Measurements from ENCODE around the gene MMEL1. TPM values are rescaled to one million over a fixed set of nuclear protein-coding genes. Genes with fewer than 3 reads are reported as not detected.

Gene MMEL1
- total RNA-seq, 1 experiment from 2014 or later = not detected

GRCh38 chr1:2591233-2591580, 41.6 kb downstream of the MMEL1 start:
- Histone ChIP-seq H3K36me3 (no peaks in the 10 kb centered on the region), H3K4me3 (no peak overlapping the region), H3K27me3 (no peaks in the 10 kb centered on the region), H3K9me3 (no peaks in the 10 kb centered on the region)
- no peak for DNase-seq

GRCh38 chr1:2590233-2591141, 42.3 kb downstream of the MMEL1 start:
- no peak overlapping the region for H3K4me3 ChIP-seq
- H3K9me3 ChIP-seq = no peaks in the 10 kb centered on the region
- no peaks in the 10 kb centered on the region for H3K27me3 ChIP-seq
- no peaks in the 10 kb centered on the region for H3K36me3 ChIP-seq
- no peak for DNase-seq

GRCh38 chr1:2589431-2590232, 43.2 kb downstream of the MMEL1 start:
- no peak overlapping the region for H3K4me3 ChIP-seq
- no peaks in the 10 kb centered on the region for H3K36me3 ChIP-seq
- no peak for DNase-seq
- no peaks in the 10 kb centered on the region for H3K9me3 ChIP-seq
- no peaks in the 10 kb centered on the region for H3K27me3 ChIP-seq

- peaks cover under 1% of the 10 kb centered on the region; the same call in 1 of the 2 replicates for H3K27me3 ChIP-seq
- H3K36me3 ChIP-seq = no peaks in the 10 kb centered on the region
- no peak overlapping the region for H3K4me3 ChIP-seq
- no peaks in the 10 kb centered on the region for H3K9me3 ChIP-seq
- no peak for DNase-seq
Measured at GRCh38 chr1:2588661-2589430, 44.0 kb downstream of the MMEL1 start.

GRCh38 chr1:2587860-2588571, 44.8 kb downstream of the MMEL1 start:
- DNase-seq = no peak
- Histone ChIP-seq H3K36me3 (no peaks in the 10 kb centered on the region), H3K9me3 (no peaks in the 10 kb centered on the region), H3K27me3 (peaks cover 6% of the 10 kb centered on the region), H3K4me3 (no peak overlapping the region)

- Histone ChIP-seq H3K9me3 (no peaks in the 10 kb centered on the region), H3K27me3 (peaks cover 6% of the 10 kb centered on the region), H3K4me3 (peak overlapping the region; percentile 60), H3K36me3 (no peaks in the 10 kb centered on the region)
- DNase-seq = peak; percentile 21
Measured at GRCh38 chr1:2587071-2587859, 45.6 kb downstream of the MMEL1 start.

- Histone ChIP-seq H3K36me3 (no peaks in the 10 kb centered on the region), H3K27me3 (peaks cover 6% of the 10 kb centered on the region), H3K9me3 (no peaks in the 10 kb centered on the region), H3K4me3 (peak within 1 kb of the TSS; percentile 60)
- DNase-seq = peak; percentile 98
Measured at GRCh38 chr1:2586154-2587070, 46.4 kb downstream of the MMEL1 start, which contains the start of gene PRXL2B. TSS of gene PRXL2B (plus strand) at chr1:2586777. CDS start at chr1:2586886, 109 bp downstream.

GRCh38 chr1:2585318-2586092, 47.3 kb downstream of the MMEL1 start:
- Histone ChIP-seq H3K36me3 (no peaks in the 10 kb centered on the region), H3K4me3 (peak overlapping the region; percentile 60), H3K9me3 (no peaks in the 10 kb centered on the region), H3K27me3 (peaks cover 6% of the 10 kb centered on the region)
- DNase-seq = no peak

GRCh38 chr1:2584686-2585317, 48.0 kb downstream of the MMEL1 start:
- no peak overlapping the region for H3K4me3 ChIP-seq
- no peak for DNase-seq
- H3K9me3 ChIP-seq = no peaks in the 10 kb centered on the region
- H3K36me3 ChIP-seq = no peaks in the 10 kb centered on the region
- H3K27me3 ChIP-seq = peaks cover 6% of the 10 kb centered on the region

- no peak for DNase-seq
- no peaks in the 10 kb centered on the region for H3K36me3 ChIP-seq
- H3K9me3 ChIP-seq = no peaks in the 10 kb centered on the region
- H3K27me3 ChIP-seq = peaks cover 6% of the 10 kb centered on the region
- H3K4me3 ChIP-seq = no peak overlapping the region
Measured at GRCh38 chr1:2583871-2584351, 48.9 kb downstream of the MMEL1 start.

- H3K27me3 ChIP-seq = peaks cover 6% of the 10 kb centered on the region
- H3K36me3 ChIP-seq = no peaks in the 10 kb centered on the region
- no peaks in the 10 kb centered on the region for H3K9me3 ChIP-seq
- no peak for DNase-seq
- no peak overlapping the region for H3K4me3 ChIP-seq
Measured at GRCh38 chr1:2583331-2583791, 49.5 kb downstream of the MMEL1 start.

GRCh38 chr1:2582391-2582790, 50.4 kb downstream of the MMEL1 start:
- Histone ChIP-seq H3K9me3 (no peaks in the 10 kb centered on the region), H3K4me3 (no peak overlapping the region), H3K36me3 (no peaks in the 10 kb centered on the region), H3K27me3 (peaks cover 6% of the 10 kb centered on the region)
- DNase-seq = no peak

- no peak for DNase-seq
Measured at GRCh38 chr1:2580691-2581090, 52.1 kb downstream of the MMEL1 start.

More at GRCh38 chr1:2580691-2581090, 52.1 kb downstream of the MMEL1 start:
- Histone ChIP-seq H3K27me3 (peaks cover 6% of the 10 kb centered on the region), H3K9me3 (no peaks in the 10 kb centered on the region), H3K4me3 (no peak overlapping the region), H3K36me3 (no peaks in the 10 kb centered on the region)

Measured in MG63 (cell line).